ENCODE data around the gene STC2.

The STC2 gene

DNA sequence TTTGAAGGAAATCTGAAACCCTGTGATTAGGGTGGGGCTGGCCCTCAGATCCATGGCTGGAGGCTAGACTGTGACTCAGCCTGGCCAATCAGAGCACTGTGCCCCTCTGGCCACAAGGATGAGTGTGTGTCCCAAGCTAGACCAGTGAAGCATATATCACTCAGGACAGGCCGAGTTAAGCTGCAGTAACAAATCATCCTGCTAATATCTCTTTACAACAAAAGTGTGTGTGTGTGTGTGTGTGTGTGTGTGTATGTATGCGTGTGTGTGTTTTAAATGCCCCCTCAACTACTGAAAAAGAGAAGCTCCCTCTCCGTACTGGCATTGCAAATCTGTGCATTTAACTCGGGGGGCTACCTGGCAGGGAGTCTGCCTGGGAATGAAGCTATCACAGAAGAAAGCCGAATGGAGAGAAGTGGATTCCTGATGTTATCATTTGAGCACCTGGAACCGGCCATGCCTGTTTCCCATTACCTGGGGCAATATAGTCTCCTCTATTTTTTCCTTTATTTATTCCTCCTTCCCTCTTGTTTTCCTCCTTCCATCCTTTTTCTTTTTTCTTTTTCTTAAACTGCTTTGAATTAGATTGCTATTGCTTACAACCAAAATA lies 25.6 kb downstream of the STC2 start:
- Histone ChIP-seq H3K27ac (no peak overlapping the region), H3K4me3 (ENCODE audit: low read depth, low read length) (no peak overlapping the region)
- no peak for DNase-seq

DNA sequence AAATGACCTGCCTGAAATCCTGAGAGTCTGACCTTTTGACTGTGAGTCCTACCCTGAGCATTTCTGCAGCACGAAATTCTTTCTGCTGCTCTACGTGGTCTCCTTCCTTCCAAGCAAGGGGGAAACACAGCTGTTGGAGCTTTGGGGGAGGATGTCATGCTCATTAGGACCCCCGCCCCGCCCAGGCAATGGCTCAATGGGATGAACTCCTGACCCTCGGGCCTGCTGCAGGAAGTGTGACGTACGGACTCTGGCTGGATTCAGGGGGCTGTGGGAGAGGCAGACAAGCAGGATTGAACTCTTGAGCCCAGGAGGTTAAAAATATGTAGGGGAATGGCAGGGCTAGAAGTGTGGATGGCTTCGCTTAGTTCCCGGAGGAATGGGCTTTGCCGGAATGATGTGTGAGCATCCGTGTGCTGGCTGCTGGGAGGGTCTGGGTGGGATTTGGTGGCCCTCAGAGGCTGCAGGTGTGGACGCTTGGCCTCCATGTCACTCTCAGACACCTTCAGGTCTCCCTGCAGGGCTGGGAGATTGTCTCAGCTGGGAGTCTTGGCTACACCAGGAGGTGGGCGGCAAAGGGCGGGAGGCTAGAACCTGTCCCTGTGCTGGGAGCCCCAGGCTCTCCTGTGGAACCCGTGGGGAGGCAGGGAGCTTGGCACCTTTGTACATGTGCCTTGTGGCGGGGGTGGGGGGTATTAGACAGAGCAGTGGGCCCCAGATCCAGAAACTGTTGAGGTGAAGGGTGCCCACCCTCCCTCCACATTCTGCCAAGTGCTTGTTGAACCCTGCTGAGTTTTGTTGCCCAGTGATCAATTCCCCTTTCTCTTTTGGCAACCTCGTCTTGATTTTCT lies 26.3 kb downstream of the STC2 start:
- TF ChIP-seq, protein P1, sequence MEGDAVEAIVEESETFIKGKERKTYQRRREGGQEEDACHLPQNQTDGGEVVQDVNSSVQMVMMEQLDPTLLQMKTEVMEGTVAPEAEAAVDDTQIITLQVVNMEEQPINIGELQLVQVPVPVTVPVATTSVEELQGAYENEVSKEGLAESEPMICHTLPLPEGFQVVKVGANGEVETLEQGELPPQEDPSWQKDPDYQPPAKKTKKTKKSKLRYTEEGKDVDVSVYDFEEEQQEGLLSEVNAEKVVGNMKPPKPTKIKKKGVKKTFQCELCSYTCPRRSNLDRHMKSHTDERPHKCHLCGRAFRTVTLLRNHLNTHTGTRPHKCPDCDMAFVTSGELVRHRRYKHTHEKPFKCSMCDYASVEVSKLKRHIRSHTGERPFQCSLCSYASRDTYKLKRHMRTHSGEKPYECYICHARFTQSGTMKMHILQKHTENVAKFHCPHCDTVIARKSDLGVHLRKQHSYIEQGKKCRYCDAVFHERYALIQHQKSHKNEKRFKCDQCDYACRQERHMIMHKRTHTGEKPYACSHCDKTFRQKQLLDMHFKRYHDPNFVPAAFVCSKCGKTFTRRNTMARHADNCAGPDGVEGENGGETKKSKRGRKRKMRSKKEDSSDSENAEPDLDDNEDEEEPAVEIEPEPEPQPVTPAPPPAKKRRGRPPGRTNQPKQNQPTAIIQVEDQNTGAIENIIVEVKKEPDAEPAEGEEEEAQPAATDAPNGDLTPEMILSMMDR (IDR thresholded peaks at IDR 0.05; ENCODE audit: low read depth, low read length): no peak
- H3K27me3 ChIP-seq (ENCODE audit: insufficient read depth, low read depth, severe bottlenecking): no peaks in the 10 kb centered on the region
- H3K9me3 ChIP-seq (ENCODE audit: severe bottlenecking): no peaks in the 10 kb centered on the region
- no peak overlapping the region for H3K27ac ChIP-seq
- H3K36me3 ChIP-seq: no peaks in the 10 kb centered on the region
- no peak overlapping the region for H3K4me3 ChIP-seq (ENCODE audit: low read depth, low read length)
- no peak for DNase-seq

More for the DNA sequence above, 25.6 kb downstream of the STC2 start:
- no peaks in the 10 kb centered on the region for H3K36me3 ChIP-seq
- no peaks in the 10 kb centered on the region for H3K27me3 ChIP-seq (ENCODE audit: insufficient read depth, low read depth, severe bottlenecking)
- TF ChIP-seq, protein P1 (IDR thresholded peaks at IDR 0.05; ENCODE audit: low read depth, low read length): no peak
- no peaks in the 10 kb centered on the region for H3K9me3 ChIP-seq (ENCODE audit: severe bottlenecking)

DNA sequence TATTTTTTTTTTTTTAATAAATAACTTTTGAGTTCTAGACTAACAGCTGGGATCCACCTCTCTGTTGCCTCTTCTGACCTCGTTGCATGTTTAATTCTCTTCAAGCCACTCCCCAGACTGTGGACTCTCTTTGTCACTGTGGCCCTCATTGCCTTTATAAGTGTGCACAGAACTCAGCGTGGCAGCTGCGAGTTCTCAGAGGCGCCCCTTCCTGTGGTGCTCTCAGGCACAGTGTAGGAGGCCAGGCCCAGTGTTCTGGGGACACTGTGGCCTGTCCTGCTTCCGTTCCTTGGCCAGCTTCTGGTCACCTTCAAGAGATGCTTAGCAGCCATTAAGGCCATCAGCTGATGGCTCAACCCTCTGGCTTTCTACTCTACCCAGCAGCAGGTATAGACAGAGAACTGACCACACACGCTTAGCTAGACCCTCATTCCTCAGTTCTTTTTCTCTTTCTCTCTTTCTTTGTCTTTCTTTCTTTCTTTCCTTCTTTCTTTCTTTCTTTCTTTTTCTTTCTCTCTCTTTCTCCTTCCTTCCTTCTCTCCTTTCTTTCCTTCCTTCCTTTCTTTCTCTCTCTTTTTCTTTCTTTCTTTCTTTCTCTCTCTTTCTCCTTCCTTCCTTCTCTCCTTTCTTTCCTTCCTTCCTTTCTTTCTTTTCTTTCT lies 27.7 kb downstream of the STC2 start:
- TF ChIP-seq, protein P1 (IDR thresholded peaks at IDR 0.05; ENCODE audit: low read depth, low read length): no peak
- no peak for DNase-seq
- Histone ChIP-seq H3K36me3 (no peaks in the 10 kb centered on the region), H3K4me3 (ENCODE audit: low read depth, low read length) (no peak overlapping the region), H3K27ac (no peak overlapping the region), H3K27me3 (ENCODE audit: insufficient read depth, low read depth, severe bottlenecking) (no peaks in the 10 kb centered on the region), H3K9me3 (ENCODE audit: severe bottlenecking) (no peaks in the 10 kb centered on the region)

DNA sequence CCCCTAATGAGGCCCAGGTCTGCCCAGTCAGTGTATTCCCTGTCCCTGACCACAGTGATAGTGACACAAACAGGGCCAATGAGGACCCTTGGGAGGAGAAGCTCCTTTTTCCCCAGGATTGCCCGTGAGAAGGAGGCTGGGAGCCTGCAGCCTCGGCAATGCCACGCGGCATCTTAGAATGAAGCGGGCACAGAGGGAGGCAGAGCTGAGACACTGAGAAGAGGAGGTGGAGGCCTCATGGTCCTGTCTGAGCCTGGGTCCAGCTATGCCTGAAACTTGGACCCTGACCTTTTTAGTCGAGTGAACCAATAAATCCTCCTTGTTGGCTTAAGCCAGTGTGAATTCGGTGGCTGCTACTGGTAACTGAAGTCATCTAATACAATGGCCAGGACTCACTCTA lies 28.4 kb downstream of the STC2 start:
- TF ChIP-seq, protein P1 (IDR thresholded peaks at IDR 0.05; ENCODE audit: low read depth, low read length): no peak
- H3K36me3 ChIP-seq: no peaks in the 10 kb centered on the region
- no peak overlapping the region for H3K4me3 ChIP-seq (ENCODE audit: low read depth, low read length)
- H3K9me3 ChIP-seq (ENCODE audit: severe bottlenecking): no peaks in the 10 kb centered on the region
- H3K27me3 ChIP-seq (ENCODE audit: insufficient read depth, low read depth, severe bottlenecking): no peaks in the 10 kb centered on the region
- DNase-seq: no peak
- no peak overlapping the region for H3K27ac ChIP-seq

DNA sequence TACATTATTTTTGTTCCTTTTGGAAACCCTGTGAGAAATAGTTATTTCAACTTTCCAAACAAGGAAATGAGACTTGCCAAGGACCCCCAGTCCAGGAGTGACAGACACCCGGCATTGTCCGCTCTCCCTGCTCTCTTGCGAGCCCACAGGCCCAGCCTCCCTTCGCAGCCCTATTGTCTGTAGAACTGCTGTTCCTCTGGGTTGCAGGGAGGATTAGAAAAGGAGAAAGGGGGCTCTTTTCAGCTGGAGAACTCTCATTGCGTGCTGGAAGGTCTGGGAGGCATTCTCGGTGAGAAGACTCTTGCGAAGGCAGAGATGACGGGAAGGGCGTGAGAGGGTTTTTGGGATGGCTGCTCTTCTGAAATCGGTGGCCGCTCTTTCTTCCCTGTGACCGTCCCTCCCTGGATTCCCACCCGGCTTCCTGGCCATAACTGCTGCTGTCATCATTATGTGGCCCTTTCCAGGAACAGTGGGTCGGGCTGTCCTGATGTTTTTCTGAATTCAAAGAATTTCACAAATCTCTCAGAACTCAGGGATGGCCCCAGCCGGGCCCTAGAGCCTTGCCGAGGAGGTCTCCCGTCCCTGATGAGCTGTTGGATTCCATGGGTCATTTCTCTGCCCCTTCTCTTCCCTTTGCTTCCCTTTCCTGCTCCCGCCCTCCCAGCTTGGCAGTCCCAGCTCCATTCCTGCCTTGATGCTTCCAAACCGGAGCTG lies 29.8 kb downstream of the STC2 start:
- no peaks in the 10 kb centered on the region for H3K9me3 ChIP-seq (ENCODE audit: severe bottlenecking)
- H3K36me3 ChIP-seq: no peaks in the 10 kb centered on the region
- no peak for DNase-seq
- TF ChIP-seq, protein P1 (IDR thresholded peaks at IDR 0.05; ENCODE audit: low read depth, low read length): no peak
- no peak overlapping the region for H3K4me3 ChIP-seq (ENCODE audit: low read depth, low read length)
- no peaks in the 10 kb centered on the region for H3K27me3 ChIP-seq (ENCODE audit: insufficient read depth, low read depth, severe bottlenecking)
- H3K27ac ChIP-seq: no peak overlapping the region
